Neuronal stem cell (in vitro differentiated cells): Measurements from ENCODE around the gene VARS1.

Experiments
- DNase-seq: peaks from one replicate; pipeline ENCODE4 v3.0.0-alpha.2; 2013; ENCODE audit warnings: low spot score
- H2AFZ ChIP-seq: one replicate; pipeline ENCODE4 v1.6.1; 2013; ENCODE audit warnings: mild to moderate bottlenecking, low read length, inconsistent platforms
- H2AK5ac ChIP-seq: 2 replicates; pipeline ENCODE4 v1.6.1; 2013; ENCODE audit warnings: low read depth, mild to moderate bottlenecking, inconsistent platforms, low read length, moderate library complexity, mixed read lengths
- H2BK120ac ChIP-seq: 2 replicates; pipeline ENCODE4 v1.6.1; 2013; ENCODE audit warnings: low read depth, mild to moderate bottlenecking, inconsistent platforms, low read length, moderate library complexity, mixed read lengths
- H2BK12ac ChIP-seq: one replicate; pipeline ENCODE4 v1.6.1; 2013; ENCODE audit warnings: low read length, inconsistent platforms
- H2BK15ac ChIP-seq: 2 replicates; pipeline ENCODE4 v1.6.1; 2013; ENCODE audit warnings: mild to moderate bottlenecking, low read length, inconsistent platforms, mixed read lengths
- H2BK5ac ChIP-seq: one replicate; pipeline ENCODE4 v1.6.1; 2013; ENCODE audit warnings: inconsistent platforms, mild to moderate bottlenecking, low read length, moderate library complexity
- H3K14ac ChIP-seq: one replicate; pipeline ENCODE4 v1.6.1; 2013; ENCODE audit warnings: low read length, inconsistent platforms
- H3K18ac ChIP-seq: 2 replicates; pipeline ENCODE4 v1.6.1; 2013; ENCODE audit warnings: low read length, inconsistent platforms
- H3K23ac ChIP-seq: 2 replicates; pipeline ENCODE4 v1.6.1; 2013; ENCODE audit warnings: low read depth, mild to moderate bottlenecking, mixed read lengths, low read length, inconsistent platforms; ENCODE audit not compliant: poor library complexity
- H3K27ac ChIP-seq: replicated peaks from 3 replicates; pipeline ENCODE4 v1.5.1; 2013; ENCODE audit warnings: low read length, inconsistent platforms
- H3K27me3 ChIP-seq, 3 experiments: 2 replicates each; pipeline ENCODE4 v1.6.1; 2013; ENCODE audit warnings: low read length in 3 of 3, mild to moderate bottlenecking in 2 of 3, inconsistent platforms in 1 of 3, low read depth in 1 of 3, mixed read lengths in 1 of 3, moderate library complexity in 1 of 3; ENCODE audit not compliant: control insufficient read depth in 3 of 3, insufficient read depth in 3 of 3
- H3K36me3 ChIP-seq, 2 donors: replicated peaks in 1 of 2; 2 replicates each; pipeline ENCODE4 v1.6.1; 2013; ENCODE audit warnings: low read length in 2 of 2; ENCODE audit not compliant: control insufficient read depth in 2 of 2, insufficient read depth in 2 of 2
- H3K4ac ChIP-seq: 2 replicates; pipeline ENCODE4 v1.6.1; 2013; ENCODE audit warnings: inconsistent platforms, mild to moderate bottlenecking, low read length, moderate library complexity
- H3K4me1 ChIP-seq, 2 donors: 1 replicate in 1 of 2; 2 replicates in 1 of 2; pipeline ENCODE4 v1.6.1; 2013; ENCODE audit warnings: low read length in 2 of 2, low read depth in 1 of 2; ENCODE audit not compliant: control insufficient read depth in 2 of 2, insufficient read depth in 1 of 2
- H3K4me2 ChIP-seq: one replicate; pipeline ENCODE4 v1.6.1; 2013; ENCODE audit warnings: mild to moderate bottlenecking, low read length, inconsistent platforms; ENCODE audit not compliant: insufficient read depth, poor library complexity, severe bottlenecking
- H3K4me3 ChIP-seq, 2 donors: 2 replicates each; pipeline ENCODE4 v1.5.1; 2013; ENCODE audit warnings: low read length in 2 of 2, mild to moderate bottlenecking in 2 of 2, inconsistent platforms in 1 of 2, moderate library complexity in 1 of 2
- H3K79me1 ChIP-seq: one replicate; pipeline ENCODE4 v1.6.1; 2013; ENCODE audit warnings: low read depth, mild to moderate bottlenecking, inconsistent platforms, low read length, moderate library complexity
- H3K9ac ChIP-seq: one replicate; pipeline ENCODE4 v1.6.1; 2013; ENCODE audit warnings: mild to moderate bottlenecking, low read depth, low read length, inconsistent platforms; ENCODE audit not compliant: poor library complexity
- H3K9me3 ChIP-seq, 2 donors: replicated peaks in 1 of 2; 2 replicates each; pipeline versions ENCODE3 to v1.6.1; 2013; ENCODE audit warnings: low read length in 2 of 2, mild to moderate bottlenecking in 2 of 2, inconsistent platforms in 1 of 2, low read depth in 1 of 2, mixed read lengths in 1 of 2, moderate library complexity in 1 of 2; ENCODE audit not compliant: control insufficient read depth in 2 of 2, insufficient read depth in 1 of 2
- H4K8ac ChIP-seq: one replicate; pipeline ENCODE4 v1.6.1; 2013; ENCODE audit warnings: low read depth, mild to moderate bottlenecking, inconsistent platforms, low read length, moderate library complexity
- H4K91ac ChIP-seq: one replicate; pipeline ENCODE4 v1.6.1; 2013; ENCODE audit warnings: low read length, low read depth, mild to moderate bottlenecking, inconsistent platforms; ENCODE audit not compliant: poor library complexity
- WGBS, 2 donors: extraction: QIAGEN DNeasy Blood & Tissue Kit; methylation state at CpG; one replicate each; pipeline ENCODE4 v1.1.7; 2013; ENCODE audit warnings: missing lambda C conversion rate in 2 of 2, mixed read lengths in 1 of 2; ENCODE audit not compliant: insufficient read length in 2 of 2, insufficient replicate concordance in 1 of 2; ENCODE audit errors: extremely low coverage in 2 of 2; 5-methylcytosine and 5-hydroxymethylcytosine counted together

The VARS1 gene

GRCh38 chr6:31779908-31780307 is 15.6 kb downstream of the VARS1 start:
- Histone ChIP-seq H3K18ac (no peak overlapping the region), H3K4ac (no peak overlapping the region), H3K36me3 (peaks cover 53 to 74% of the 10 kb centered on the region in 2 donors), H3K4me2 (no peak overlapping the region), H4K91ac (no peak overlapping the region), H3K9ac (no peak overlapping the region), H3K27ac (no peak overlapping the region), H3K27me3 (no peaks in the 10 kb centered on the region), H3K23ac (no peak overlapping the region), H4K8ac (no peak overlapping the region), H3K4me3 (no peak overlapping the region), H2AFZ (no peak overlapping the region), H2BK15ac (no peak overlapping the region), H3K4me1 (peaks cover 4 to 8% of the 10 kb centered on the region in 2 donors), H3K9me3 (no peaks in the 10 kb centered on the region), H3K79me1 (peaks cover 2% of the 10 kb centered on the region), H2BK120ac (no peak overlapping the region), H2BK5ac (no peak overlapping the region), H3K14ac (no peak overlapping the region), H2AK5ac (no peak overlapping the region), H2BK12ac (no peak overlapping the region)
- no peak for DNase-seq
- no CpG with 5 or more reads among the region's 10 CpGs for WGBS, 2 donors

GRCh38 chr6:31778999-31779885 is 16.3 kb downstream of the VARS1 start:
- no peak overlapping the region for H2AK5ac ChIP-seq
- H2BK12ac ChIP-seq = no peak overlapping the region
- no peak overlapping the region for H2BK5ac ChIP-seq
- no peak overlapping the region for H2BK15ac ChIP-seq
- no peak overlapping the region for H2AFZ ChIP-seq
- peaks cover 46 to 68% of the 10 kb centered on the region in 2 donors for H3K36me3 ChIP-seq
- H3K18ac ChIP-seq = no peak overlapping the region
- H3K4me3 ChIP-seq = no peak overlapping the region
- no peak overlapping the region for H3K4ac ChIP-seq
- H3K79me1 ChIP-seq = peaks cover 2% of the 10 kb centered on the region
- H3K9me3 ChIP-seq = no peaks in the 10 kb centered on the region
- no peak overlapping the region for H4K91ac ChIP-seq
- H2BK120ac ChIP-seq = no peak overlapping the region
- no peak overlapping the region for H4K8ac ChIP-seq
- H3K23ac ChIP-seq = peak overlapping the region; percentile 43
- no CpG with 5 or more reads among the region's 43 CpGs for WGBS, 2 donors
- H3K27ac ChIP-seq = no peak overlapping the region
- H3K9ac ChIP-seq = no peak overlapping the region
- H3K27me3 ChIP-seq = no peaks in the 10 kb centered on the region
- no peak overlapping the region for H3K4me2 ChIP-seq
- peaks cover 4 to 8% of the 10 kb centered on the region in 2 donors for H3K4me1 ChIP-seq
- no peak for DNase-seq
- H3K14ac ChIP-seq = no peak overlapping the region

GRCh38 chr6:31778193-31778592 is 17.4 kb downstream of the VARS1 start:
- Histone ChIP-seq H3K9ac (no peak overlapping the region), H3K27me3 (no peaks in the 10 kb centered on the region), H3K4me1 (peaks cover 4 to 8% of the 10 kb centered on the region in 2 donors), H3K27ac (no peak overlapping the region), H2AK5ac (no peak overlapping the region), H3K18ac (no peak overlapping the region), H4K91ac (no peak overlapping the region), H3K23ac (no peak overlapping the region), H2BK120ac (no peak overlapping the region), H3K79me1 (peaks cover 2% of the 10 kb centered on the region), H3K36me3 (peaks cover 42 to 58% of the 10 kb centered on the region in 2 donors), H3K4ac (no peak overlapping the region), H3K9me3 (no peaks in the 10 kb centered on the region), H4K8ac (no peak overlapping the region), H2BK12ac (no peak overlapping the region), H2BK15ac (no peak overlapping the region), H3K14ac (no peak overlapping the region), H2AFZ (no peak overlapping the region), H2BK5ac (peak overlapping the region; percentile 5), H3K4me2 (no peak overlapping the region), H3K4me3 (no peak overlapping the region)
- no CpG with 5 or more reads among the region's 5 CpGs for WGBS, 2 donors
- DNase-seq = no peak

GRCh38 chr6:31777667-31778050 is 17.9 kb downstream of the VARS1 start:
- no peak overlapping the region for H2BK5ac ChIP-seq
- DNase-seq = no peak
- no peak overlapping the region for H3K9ac ChIP-seq

More at GRCh38 chr6:31777667-31778050, 17.9 kb downstream of the VARS1 start:
- Histone ChIP-seq H3K79me1 (peaks cover 2% of the 10 kb centered on the region), H3K36me3 (peaks cover 38 to 53% of the 10 kb centered on the region in 2 donors), H3K4ac (no peak overlapping the region), H2BK15ac (no peak overlapping the region), H3K27ac (no peak overlapping the region), H2BK120ac (no peak overlapping the region), H3K14ac (no peak overlapping the region), H4K91ac (no peak overlapping the region), H3K18ac (no peak overlapping the region), H3K4me3 (no peak overlapping the region), H2BK12ac (no peak overlapping the region), H3K9me3 (no peaks in the 10 kb centered on the region), H3K4me1 (peaks cover 4 to 8% of the 10 kb centered on the region in 2 donors), H3K27me3 (no peaks in the 10 kb centered on the region), H4K8ac (no peak overlapping the region), H3K4me2 (no peak overlapping the region), H3K23ac (peak overlapping the region; percentile 93), H2AFZ (no peak overlapping the region), H2AK5ac (no peak overlapping the region)
- no CpG with 5 or more reads among the region's 5 CpGs for WGBS, 2 donors
